ENCODE measurements around the gene FNTB. TPM values are rescaled to one million over a fixed set of nuclear protein-coding genes. Genes with fewer than 3 reads are reported as not detected.

FNTB gene
- total and polyA plus RNA-seq, 2 donors (not counting 3 experiments of a cell fraction or from before 2014, with no cell fraction given): 21.0 to 21.6 TPM

DNA sequence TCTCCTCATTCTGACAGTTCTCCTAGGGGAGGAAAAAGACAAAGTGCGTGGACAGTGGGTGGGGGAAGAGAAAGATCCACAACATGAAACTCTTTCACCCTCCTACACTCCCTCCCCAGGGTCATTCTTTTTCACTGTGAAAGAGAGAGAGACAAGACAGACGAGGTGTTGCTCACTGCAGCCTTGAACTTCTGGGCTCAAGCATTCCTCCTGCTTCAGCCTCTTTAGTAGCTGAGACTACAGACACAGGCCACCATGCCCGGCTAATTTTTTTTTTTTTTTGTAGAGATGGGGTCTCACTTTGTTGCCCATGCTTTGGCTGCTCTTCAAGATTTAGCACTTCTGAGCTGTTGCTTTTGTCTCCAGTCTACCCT, 46.9 kb upstream of the FNTB start:
- DNase-seq (ENCODE audit: low read depth, low spot score) (no peak), FAIRE-seq (no peak)
- ChIA-PET CTCF (interaction anchor here (0.7 to 1.2 kb wide), 2 partner anchors 12 to 29 kb away, joined by 3 read pairs; no protein-coding TSS in a partner anchor), POLR2A (no interaction called here)
- no peaks in the 10 kb centered on the region for H4K20me1 ChIP-seq (replicated peaks; ENCODE audit: control insufficient read depth, extremely low read depth, insufficient read depth, low read length)
- H3K9me1 ChIP-seq (replicated peaks; ENCODE audit: control insufficient read depth, extremely low read depth, insufficient read depth, low read length): no peaks in the 10 kb centered on the region
- BruUV-seq (replicated peaks): no TSS peak
- intact Hi-C loops (cut with micrococcal nuclease) (no loop called here), dilution Hi-C loops (cut with MboI; ENCODE audit: extremely low pct_ligation_motif_present, low sequenced_read_pairs) (no loop called here)
- no peak overlapping the region for H3K27ac ChIP-seq (ENCODE audit: insufficient read depth, low read depth, low read length)
- no peaks in the 10 kb centered on the region for H3K4me1 ChIP-seq (ENCODE audit: control insufficient read depth, extremely low read depth, insufficient read depth, low read length)
- no peaks in the 10 kb centered on the region for H3K27me3 ChIP-seq (ENCODE audit: control insufficient read depth in 2 of 2, insufficient read depth in 2 of 2, low read length in 2 of 2)
- H2AFZ ChIP-seq (ENCODE audit: low read depth, low read length): no peak overlapping the region
- no peaks in the 10 kb centered on the region for H3K9me3 ChIP-seq (replicated peaks; ENCODE audit: control insufficient read depth, insufficient read depth, low read length)
- H3K36me3 ChIP-seq (ENCODE audit: control insufficient read depth in 2 of 2, extremely low read depth in 1 of 2, insufficient read depth in 2 of 2, low read length in 2 of 2): no peaks in the 10 kb centered on the region
- H3K4me3 ChIP-seq (replicated peaks in 1 of 3; ENCODE audit: insufficient read depth in 1 of 3, low read depth in 1 of 3, low read length in 3 of 3): no peak overlapping the region
- H3K79me2 ChIP-seq (ENCODE audit: control insufficient read depth, insufficient read depth, low read length): no peaks in the 10 kb centered on the region
- H3K4me2 ChIP-seq (ENCODE audit: insufficient read depth, low read length): no peak overlapping the region
- no peak overlapping the region for H3K9ac ChIP-seq (replicated peaks; ENCODE audit: extremely low read depth, insufficient read depth, low read length)
- TF ChIP-seq JUN (IDR thresholded peaks at IDR 0.05; ENCODE audit: borderline replicate concordance, insufficient read depth, insufficient read length, low read depth) (no peak), FOS (IDR thresholded peaks at IDR 0.05; ENCODE audit: borderline replicate concordance, insufficient read depth, low read length) (no peak)

DNA sequence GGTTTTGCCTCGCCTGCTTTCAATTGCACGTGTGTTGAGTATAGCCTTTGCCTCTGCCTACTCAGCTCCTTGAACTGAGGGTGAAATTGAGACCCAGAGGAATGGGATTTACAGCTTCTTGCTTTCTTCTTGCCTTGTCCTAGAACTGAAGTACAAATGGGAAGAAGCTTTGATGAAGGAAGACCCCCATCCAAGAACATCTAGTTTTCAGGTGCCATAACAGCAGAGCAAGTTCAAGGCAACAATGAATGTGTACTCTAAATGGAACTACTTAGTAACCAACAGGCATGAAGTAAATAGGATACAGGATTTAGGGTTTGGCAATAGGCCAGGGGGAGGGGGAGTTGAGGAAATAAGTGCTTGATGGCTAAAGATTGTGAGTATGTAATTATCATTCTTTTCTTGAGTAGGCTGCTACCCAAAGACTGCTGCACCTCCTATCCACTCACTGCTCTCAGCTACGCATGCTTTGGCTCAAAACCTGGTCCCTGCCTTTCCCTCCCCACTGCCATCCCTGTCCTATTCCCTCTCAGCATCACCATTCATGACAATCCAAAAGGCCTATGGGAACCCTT, 46.3 kb upstream of the FNTB start:
- H3K9me1 ChIP-seq (replicated peaks; ENCODE audit: control insufficient read depth, extremely low read depth, insufficient read depth, low read length): no peaks in the 10 kb centered on the region
- H3K4me1 ChIP-seq (ENCODE audit: control insufficient read depth, extremely low read depth, insufficient read depth, low read length): no peaks in the 10 kb centered on the region
- BruUV-seq (replicated peaks): no TSS peak
- H3K27me3 ChIP-seq (ENCODE audit: control insufficient read depth in 2 of 2, insufficient read depth in 2 of 2, low read length in 2 of 2): no peaks in the 10 kb centered on the region
- dilution Hi-C loops (cut with MboI; ENCODE audit: extremely low pct_ligation_motif_present, low sequenced_read_pairs): no loop called here
- POLR2A ChIA-PET: no interaction called here
- no peak overlapping the region for H3K4me2 ChIP-seq (ENCODE audit: insufficient read depth, low read length)
- DNase-seq (ENCODE audit: low read depth, low spot score) (no peak), FAIRE-seq (no peak)
- H3K9ac ChIP-seq (replicated peaks; ENCODE audit: extremely low read depth, insufficient read depth, low read length): no peak overlapping the region
- TF ChIP-seq MAX (IDR thresholded peaks at IDR 0.05; ENCODE audit: insufficient read depth, insufficient read length) (no peak), CTCF (IDR thresholded peaks at IDR 0.05; ENCODE audit: extremely low read depth in 1 of 2, insufficient read depth in 1 of 2, low read depth in 1 of 2, low read length in 2 of 2) (no peak), POLR2A (IDR thresholded peaks at IDR 0.05; ENCODE audit: low read depth, low read length) (no peak), EZH2 (IDR thresholded peaks at IDR 0.05; ENCODE audit: borderline replicate concordance, low read depth, low read length, severe bottlenecking) (no peak), FOS (IDR thresholded peaks at IDR 0.05; ENCODE audit: borderline replicate concordance, insufficient read depth, low read length) (no peak), POLR2AphosphoS5 (IDR thresholded peaks at IDR 0.05; ENCODE audit: insufficient read depth, low read depth, low read length) (no peak), GATA2 (IDR thresholded peaks at IDR 0.05; ENCODE audit: insufficient read depth, insufficient read length, low read depth, low read length) (no peak), MYC (IDR thresholded peaks at IDR 0.05; ENCODE audit: low read depth, low read length) (no peak), JUN (IDR thresholded peaks at IDR 0.05; ENCODE audit: borderline replicate concordance, insufficient read depth, insufficient read length, low read depth) (no peak)
- no peaks in the 10 kb centered on the region for H4K20me1 ChIP-seq (replicated peaks; ENCODE audit: control insufficient read depth, extremely low read depth, insufficient read depth, low read length)
- intact Hi-C loops (cut with micrococcal nuclease): no loop called here
- no peaks in the 10 kb centered on the region for H3K9me3 ChIP-seq (replicated peaks; ENCODE audit: control insufficient read depth, insufficient read depth, low read length)
- H3K79me2 ChIP-seq (ENCODE audit: control insufficient read depth, insufficient read depth, low read length): no peaks in the 10 kb centered on the region
- no peaks in the 10 kb centered on the region for H3K36me3 ChIP-seq (ENCODE audit: control insufficient read depth in 2 of 2, extremely low read depth in 1 of 2, insufficient read depth in 2 of 2, low read length in 2 of 2)
- no peak overlapping the region for H3K4me3 ChIP-seq (replicated peaks in 1 of 3; ENCODE audit: insufficient read depth in 1 of 3, low read depth in 1 of 3, low read length in 3 of 3)
- H2AFZ ChIP-seq (ENCODE audit: low read depth, low read length): no peak overlapping the region
- CTCF ChIA-PET: interaction anchor here (0.7 to 1.2 kb wide), 2 partner anchors 12 to 30 kb away, joined by 3 read pairs; no protein-coding TSS in a partner anchor
- no peak overlapping the region for H3K27ac ChIP-seq (ENCODE audit: insufficient read depth, low read depth, low read length)

All from endothelial cell of umbilical vein (primary cell).